Progenitor cell of endocrine pancreas (in vitro differentiated cells): ENCODE data around the gene PLEKHD1. TPM values are rescaled to one million over a fixed set of nuclear protein-coding genes. Genes with fewer than 3 reads are reported as not detected.

ENCODE experiments used
- DNase-seq: peaks from one replicate; pipeline ENCODE4 v3.0.0; 2021; ENCODE audit warnings: low spot score; ENCODE audit not compliant: unreplicated experiment
- H3K27ac Mint-ChIP-seq: 2 replicates; pipeline ENCODE4 v1.8.0; 2021; ENCODE audit warnings: mild to moderate bottlenecking, moderate library complexity, mixed read lengths
- H3K27me3 Mint-ChIP-seq: 2 replicates; pipeline ENCODE4 v1.8.0; 2021; ENCODE audit warnings: mixed read lengths
- H3K36me3 Mint-ChIP-seq: 2 replicates; pipeline ENCODE4 v1.8.0; 2022; ENCODE audit warnings: mixed read lengths; ENCODE audit not compliant: insufficient read depth
- H3K4me1 Mint-ChIP-seq: 2 replicates; pipeline ENCODE4 v1.8.0; 2021; ENCODE audit warnings: low read depth, mixed read lengths
- H3K4me3 Mint-ChIP-seq: 2 replicates; pipeline ENCODE4 v1.8.0; 2021; ENCODE audit warnings: low read depth, mild to moderate bottlenecking, moderate library complexity, mixed read lengths
- H3K9me3 Mint-ChIP-seq: 2 replicates; pipeline ENCODE4 v1.8.0; 2021; ENCODE audit warnings: low read depth, mixed read lengths
- total RNA-seq: library from RNA; stranded (reverse); gene quantifications from 2 replicates; pipeline ENCODE4 v1.2.1, GENCODE V29; 2021
- TF ChIP-seq, protein P1 (sequence below): fragments of 200-600 bp; sonication (generic); IDR thresholded peaks from one replicate; pipeline ENCODE4 v1.5.0; 2021; ENCODE audit warnings: antibody characterized with exemption, mild to moderate bottlenecking; ENCODE audit not compliant: unreplicated experiment

Gene PLEKHD1
- total RNA-seq, 1 donor from 2014 or later, result 1.5 TPM

DNA sequence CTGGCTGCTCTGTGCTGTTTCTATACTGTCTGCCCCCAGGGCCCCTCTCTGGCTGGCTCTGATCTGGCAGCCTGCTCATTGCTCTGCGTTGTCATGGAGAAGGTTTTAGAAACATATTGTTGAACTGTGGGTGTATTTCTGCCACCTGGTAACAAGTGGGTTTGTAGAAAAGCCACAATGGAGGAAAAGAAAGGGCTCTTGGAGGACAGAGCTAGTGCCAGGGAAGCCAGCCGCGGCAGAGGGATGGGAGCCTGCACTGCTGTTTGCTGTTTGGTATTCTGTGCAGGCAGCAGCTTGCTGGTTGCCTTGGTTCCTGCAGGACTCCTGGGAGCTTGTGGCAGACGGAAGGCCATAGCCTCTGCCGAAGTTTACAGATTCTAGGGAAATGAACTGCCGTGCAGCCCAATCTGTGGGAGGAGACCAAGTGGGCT is 75.1 kb downstream of the PLEKHD1 start:
- Mint-ChIP-seq H3K27ac (no peak overlapping the region), H3K9me3 (no peaks in the 10 kb centered on the region), H3K36me3 (no peaks in the 10 kb centered on the region), H3K27me3 (peaks cover 18% of the 10 kb centered on the region), H3K4me3 (no peak overlapping the region), H3K4me1 (peaks cover 4% of the 10 kb centered on the region)
- DNase-seq, result no peak
- TF ChIP-seq, protein P1, sequence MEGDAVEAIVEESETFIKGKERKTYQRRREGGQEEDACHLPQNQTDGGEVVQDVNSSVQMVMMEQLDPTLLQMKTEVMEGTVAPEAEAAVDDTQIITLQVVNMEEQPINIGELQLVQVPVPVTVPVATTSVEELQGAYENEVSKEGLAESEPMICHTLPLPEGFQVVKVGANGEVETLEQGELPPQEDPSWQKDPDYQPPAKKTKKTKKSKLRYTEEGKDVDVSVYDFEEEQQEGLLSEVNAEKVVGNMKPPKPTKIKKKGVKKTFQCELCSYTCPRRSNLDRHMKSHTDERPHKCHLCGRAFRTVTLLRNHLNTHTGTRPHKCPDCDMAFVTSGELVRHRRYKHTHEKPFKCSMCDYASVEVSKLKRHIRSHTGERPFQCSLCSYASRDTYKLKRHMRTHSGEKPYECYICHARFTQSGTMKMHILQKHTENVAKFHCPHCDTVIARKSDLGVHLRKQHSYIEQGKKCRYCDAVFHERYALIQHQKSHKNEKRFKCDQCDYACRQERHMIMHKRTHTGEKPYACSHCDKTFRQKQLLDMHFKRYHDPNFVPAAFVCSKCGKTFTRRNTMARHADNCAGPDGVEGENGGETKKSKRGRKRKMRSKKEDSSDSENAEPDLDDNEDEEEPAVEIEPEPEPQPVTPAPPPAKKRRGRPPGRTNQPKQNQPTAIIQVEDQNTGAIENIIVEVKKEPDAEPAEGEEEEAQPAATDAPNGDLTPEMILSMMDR, result no peak

- H3K9me3 Mint-ChIP-seq, result no peaks in the 10 kb centered on the region
- H3K4me1 Mint-ChIP-seq, result peaks cover 4% of the 10 kb centered on the region
- TF ChIP-seq, protein P1, result no peak
- H3K36me3 Mint-ChIP-seq, result no peaks in the 10 kb centered on the region
- no peak overlapping the region for H3K4me3 Mint-ChIP-seq
- H3K27me3 Mint-ChIP-seq, result peaks cover 23% of the 10 kb centered on the region
- no peak for DNase-seq
- H3K27ac Mint-ChIP-seq, result no peak overlapping the region
Observed at GRCh38 chr14:69560826-69561225, 76.3 kb downstream of the PLEKHD1 start.

DNA sequence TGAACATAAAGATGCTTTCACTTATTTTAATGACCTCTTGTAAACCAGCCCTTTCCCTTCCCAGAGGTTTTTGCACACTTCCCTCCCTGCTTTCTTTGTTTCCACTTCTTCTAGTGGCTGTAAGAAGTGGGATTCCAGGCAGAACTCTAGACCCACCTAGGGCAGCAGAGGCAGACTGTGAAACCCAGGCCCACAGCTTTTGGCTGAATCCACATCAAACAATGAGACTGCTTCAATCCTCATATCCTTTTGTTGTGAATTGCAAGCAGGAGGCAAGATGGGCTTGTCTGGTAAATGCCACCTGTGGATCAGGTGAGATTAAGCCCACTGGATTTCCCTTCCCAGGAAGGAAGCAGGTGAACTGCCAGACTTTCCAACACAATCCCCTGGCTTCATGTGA is 77.4 kb downstream of the PLEKHD1 start:
- no peak overlapping the region for H3K4me3 Mint-ChIP-seq
- no peaks in the 10 kb centered on the region for H3K36me3 Mint-ChIP-seq
- no peak overlapping the region for H3K27ac Mint-ChIP-seq
- no peak for DNase-seq
- H3K27me3 Mint-ChIP-seq, result peaks cover 31% of the 10 kb centered on the region
- TF ChIP-seq, protein P1, result no peak
- H3K9me3 Mint-ChIP-seq, result no peaks in the 10 kb centered on the region
- H3K4me1 Mint-ChIP-seq, result peaks cover 4% of the 10 kb centered on the region

GRCh38 chr14:69567563-69567962 is 83.0 kb downstream of the PLEKHD1 start:
- H3K36me3 Mint-ChIP-seq, result no peaks in the 10 kb centered on the region
- no peak for DNase-seq
- H3K4me1 Mint-ChIP-seq, result no peaks in the 10 kb centered on the region
- H3K4me3 Mint-ChIP-seq, result no peak overlapping the region
- H3K27ac Mint-ChIP-seq, result no peak overlapping the region
- H3K9me3 Mint-ChIP-seq, result no peaks in the 10 kb centered on the region
- TF ChIP-seq, protein P1, result no peak
- H3K27me3 Mint-ChIP-seq, result peaks cover 47% of the 10 kb centered on the region

DNA sequence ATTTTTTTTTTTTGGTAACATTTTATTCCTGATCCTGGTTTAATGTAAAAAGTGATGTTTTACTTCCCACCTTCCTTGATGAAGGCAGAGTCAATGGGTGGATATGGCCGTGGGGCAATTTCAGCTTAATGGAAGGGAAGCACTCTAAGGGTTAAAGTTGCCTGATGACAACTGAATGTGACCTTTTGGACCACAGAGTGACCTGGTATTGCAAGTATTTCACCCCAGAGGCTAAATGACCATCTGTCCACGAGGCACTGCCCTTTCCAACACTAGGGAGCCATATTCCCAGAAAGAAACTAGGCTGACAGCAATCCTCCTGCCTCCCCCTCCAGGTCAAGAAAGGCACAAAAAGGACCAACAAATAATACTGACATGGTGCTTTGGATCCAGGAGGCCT is 85.3 kb downstream of the PLEKHD1 start:
- no peak for DNase-seq
- peaks cover 2% of the 10 kb centered on the region for H3K4me1 Mint-ChIP-seq
- TF ChIP-seq, protein P1, result no peak
- no peak overlapping the region for H3K4me3 Mint-ChIP-seq
- H3K36me3 Mint-ChIP-seq, result peaks cover 2% of the 10 kb centered on the region
- peaks cover 60% of the 10 kb centered on the region for H3K27me3 Mint-ChIP-seq
- no peaks in the 10 kb centered on the region for H3K9me3 Mint-ChIP-seq
- H3K27ac Mint-ChIP-seq, result no peak overlapping the region
